Anterior cingulate cortex (tissue), 58 donors: ENCODE results near the gene ATXN7L1.

Source experiments
- DNase-seq, 58 donors: peaks; one replicate each; lab custom pipeline; 2025; lab: John Stamatoyannopoulos, UW

Gene ATXN7L1

DNA sequence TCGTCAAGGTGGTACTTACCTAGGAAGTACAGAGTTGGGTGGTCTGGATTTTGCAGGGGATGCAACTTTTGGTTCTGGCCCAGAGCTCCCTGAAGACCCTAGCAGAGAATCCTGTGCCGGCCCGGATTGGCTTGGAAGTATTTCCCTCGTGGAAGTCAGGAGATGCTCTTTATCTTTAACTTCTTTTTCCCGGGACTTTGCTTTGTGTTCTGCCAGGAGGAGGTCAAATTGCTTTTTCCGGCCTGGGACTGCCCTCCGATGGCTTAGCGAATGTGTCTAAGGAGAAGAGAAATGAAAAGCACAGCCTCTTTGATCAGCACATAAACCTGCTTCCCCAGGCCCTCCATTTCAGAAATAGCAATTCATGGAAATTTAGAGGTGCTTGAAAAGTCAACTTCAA is 238.1 kb downstream of the ATXN7L1 start:
- DNase-seq: no peak

DNA sequence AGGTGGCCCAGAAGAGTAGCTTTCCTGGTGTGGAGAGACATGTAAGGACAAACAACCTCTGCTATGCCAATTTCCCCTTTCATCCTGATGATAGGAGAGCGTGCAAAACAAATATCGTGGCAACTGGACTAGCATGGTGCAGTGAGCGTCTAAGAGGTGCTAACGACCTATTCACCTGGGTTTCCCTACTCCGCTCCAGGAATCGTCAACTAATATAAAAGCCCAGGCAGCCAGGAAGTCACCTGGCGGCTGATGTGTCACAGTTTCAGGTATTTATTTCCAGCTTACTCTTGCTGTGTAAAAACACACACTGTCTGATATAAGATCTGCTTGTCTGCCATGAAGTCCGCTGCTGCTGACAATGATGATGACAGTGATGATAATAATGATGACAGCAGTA is 238.6 kb downstream of the ATXN7L1 start:
- no peak for DNase-seq

DNA sequence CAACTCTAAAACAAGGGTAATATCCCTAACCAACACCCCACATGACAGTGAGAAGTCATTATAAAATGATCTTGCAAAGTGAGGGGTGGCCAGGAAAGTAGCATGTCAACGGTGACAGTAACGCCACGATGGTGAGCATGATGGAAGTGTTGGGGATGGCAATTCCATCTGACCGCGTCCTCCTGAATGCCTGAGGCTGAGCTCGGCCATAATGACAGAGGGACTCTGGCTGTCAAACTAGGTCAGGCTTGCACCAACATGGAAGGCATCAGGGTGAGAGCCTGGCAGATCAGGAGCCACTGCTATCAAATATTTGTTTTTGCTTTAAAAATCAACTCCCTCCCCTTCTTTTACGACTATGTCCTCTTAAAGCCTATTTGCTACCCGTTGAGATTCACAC is 239.4 kb downstream of the ATXN7L1 start:
- DNase-seq: no peak

DNA sequence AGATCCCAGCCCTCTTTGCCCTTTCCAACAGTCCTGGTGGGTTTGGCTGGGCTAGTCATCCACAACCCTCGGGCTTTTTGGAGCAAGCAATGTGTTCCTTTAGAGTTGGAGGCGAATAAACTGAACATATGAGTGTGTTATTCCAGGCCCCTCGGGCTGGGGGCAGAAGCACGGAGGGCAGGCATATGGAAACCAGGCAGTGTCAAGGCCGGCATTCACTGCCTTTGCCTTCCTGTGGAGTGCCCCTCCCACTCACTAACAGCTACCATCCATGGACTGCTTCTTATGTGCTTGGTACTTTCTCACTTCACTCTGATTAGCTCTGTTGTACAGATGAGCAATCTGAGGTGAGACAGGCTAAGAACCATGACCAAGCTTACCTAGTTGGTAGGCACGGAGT is 241.2 kb downstream of the ATXN7L1 start:
- DNase-seq: peak in 7 of 58 donors; percentile 13 to 38 (median 29)

DNA sequence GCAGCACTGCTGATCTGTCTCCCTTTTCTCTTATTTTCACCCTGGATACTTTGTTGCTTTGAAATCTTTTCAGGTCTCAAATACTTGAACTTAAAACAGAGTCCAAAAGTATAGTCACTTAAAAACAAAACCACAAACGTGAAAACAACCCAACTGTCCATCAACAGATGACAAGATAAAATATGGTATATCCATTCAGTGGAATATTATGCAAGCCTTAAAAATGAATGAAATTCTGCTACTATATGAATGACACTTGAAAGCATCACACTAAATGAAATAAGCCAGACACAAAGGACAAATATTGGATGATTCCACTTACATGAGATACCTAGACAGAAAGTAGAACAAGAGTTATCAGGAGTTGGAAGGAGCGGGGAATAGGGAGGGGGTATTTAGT is 250.4 kb downstream of the ATXN7L1 start:
- no peak for DNase-seq

DNA sequence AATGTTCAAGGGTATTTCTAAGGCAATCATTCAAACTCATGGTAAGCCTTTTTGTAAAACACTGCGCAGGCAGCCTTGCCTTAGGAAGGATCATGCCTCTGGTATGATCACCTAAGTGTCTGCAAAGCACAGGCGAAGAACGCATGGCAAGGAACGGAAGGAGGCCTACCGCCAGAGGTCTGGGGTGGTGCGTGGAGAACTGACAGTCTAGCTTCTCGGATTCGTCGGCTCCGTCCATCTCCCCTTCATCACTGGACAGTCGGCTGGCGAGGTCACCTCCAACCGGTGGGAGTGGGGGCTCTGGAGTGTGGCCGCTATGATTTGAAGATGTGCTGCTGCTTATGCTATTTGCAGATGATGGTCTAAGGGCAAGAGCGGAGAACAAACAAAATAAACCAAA is 252.5 kb downstream of the ATXN7L1 start:
- DNase-seq: no peak

DNA sequence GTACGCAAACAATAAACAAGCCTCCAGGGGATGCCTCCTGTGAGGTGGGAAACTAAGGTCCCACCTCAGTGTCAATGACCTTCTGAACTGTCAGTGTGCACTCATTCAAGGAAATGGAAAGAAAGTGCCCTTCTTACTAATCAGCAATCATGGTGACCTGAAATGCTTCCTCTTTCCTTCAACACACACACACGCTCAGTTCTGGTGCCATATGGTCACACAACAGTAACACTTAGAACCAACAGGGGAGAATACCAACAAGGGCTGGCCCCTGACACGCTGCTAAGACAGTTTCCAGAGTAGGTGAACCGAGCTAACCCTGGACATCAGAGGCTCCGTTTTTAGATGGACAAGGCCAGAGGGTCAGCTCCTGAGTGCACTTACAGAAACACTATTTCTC is 253.0 kb downstream of the ATXN7L1 start:
- DNase-seq: no peak

DNA sequence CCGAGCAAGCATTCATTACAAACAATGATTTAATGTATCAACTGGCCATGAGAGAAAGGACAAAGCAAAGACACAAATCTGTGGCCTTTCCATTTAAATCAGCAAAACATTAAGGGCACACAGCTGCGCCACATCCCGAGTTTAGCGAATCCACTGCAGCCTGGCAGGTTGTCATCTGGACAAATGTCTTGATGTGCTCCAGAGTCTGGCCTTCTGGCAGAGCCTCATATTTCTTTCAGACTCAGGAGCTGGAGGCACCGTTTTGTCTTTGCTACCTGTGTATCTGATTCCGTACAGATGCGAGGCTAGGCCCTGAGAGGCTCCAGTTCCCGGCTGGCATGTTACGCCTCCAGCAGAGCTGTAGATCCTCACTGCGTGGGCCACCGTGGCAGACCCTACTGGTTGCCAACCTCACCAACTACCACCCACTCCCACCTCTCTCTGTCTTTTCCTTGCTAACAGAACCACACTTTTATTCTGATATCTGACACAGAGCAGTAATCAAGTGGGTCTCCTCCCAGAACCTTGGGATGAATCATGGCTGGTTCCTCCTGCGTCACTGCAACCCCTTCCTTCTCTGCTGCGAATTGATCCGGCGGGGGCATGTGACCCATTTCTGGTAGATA is 254.2 kb downstream of the ATXN7L1 start:
- DNase-seq: peak in 14 of 58 donors; percentile 7 to 44 (median 19)

DNA sequence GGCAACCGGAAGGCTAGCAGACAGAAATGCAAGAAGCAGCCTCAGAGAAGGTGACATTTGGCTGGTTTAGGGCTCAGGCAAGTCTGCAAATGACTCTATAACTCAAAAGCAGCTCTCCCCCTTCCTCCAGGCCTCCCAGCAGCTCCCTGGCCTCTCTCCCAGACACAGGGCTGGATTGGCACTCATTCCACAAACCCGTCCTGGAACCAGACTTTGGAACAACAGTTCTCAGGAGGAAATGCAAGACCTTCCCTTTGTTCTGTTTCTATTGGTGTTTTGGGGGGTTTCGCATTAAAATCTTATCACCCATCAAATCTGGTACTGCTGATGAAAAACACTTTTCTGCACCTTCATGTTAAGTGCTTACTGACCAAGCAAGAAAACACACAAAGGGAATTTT is 254.8 kb downstream of the ATXN7L1 start:
- DNase-seq: peak in 49 of 58 donors; percentile 16 to 79 (median 38)

DNA sequence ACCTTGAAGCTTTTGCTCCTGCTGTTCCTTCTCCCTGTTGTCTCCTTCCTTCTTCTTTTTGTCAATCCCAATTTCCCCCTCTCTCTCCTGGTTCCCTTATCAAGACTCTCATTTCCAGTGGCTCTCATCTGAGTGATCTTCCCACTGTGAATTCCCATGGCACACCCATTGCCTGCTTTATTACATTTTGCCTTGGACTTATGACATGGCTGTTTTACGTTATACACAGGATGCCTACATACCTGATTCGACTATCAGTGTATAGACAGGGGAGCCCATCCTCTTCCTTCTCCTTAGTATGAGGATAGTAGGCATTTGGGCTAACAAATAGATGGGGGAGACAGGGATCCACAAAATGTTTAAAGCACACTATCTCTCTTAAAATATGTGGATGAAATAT is 255.2 kb downstream of the ATXN7L1 start:
- DNase-seq: no peak

DNA sequence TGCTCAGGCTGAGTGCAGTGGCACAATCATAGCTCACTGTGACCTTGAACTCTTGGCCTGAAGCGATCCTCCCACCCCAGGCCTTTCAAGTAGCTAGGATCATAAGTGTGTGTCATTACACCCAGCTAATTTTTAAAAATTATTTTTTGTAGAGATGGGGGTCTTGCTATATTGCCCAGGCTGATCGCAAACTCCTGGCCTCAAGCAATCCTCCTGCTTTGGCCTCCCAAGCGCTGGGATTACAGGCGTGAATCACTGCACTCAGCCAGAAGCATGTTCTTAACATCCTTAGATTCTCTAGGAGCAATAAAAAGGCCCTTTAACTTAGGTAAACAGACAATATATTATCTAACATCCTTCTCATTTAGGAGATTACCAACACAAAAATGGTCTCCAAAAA is 256.8 kb downstream of the ATXN7L1 start:
- no peak for DNase-seq

DNA sequence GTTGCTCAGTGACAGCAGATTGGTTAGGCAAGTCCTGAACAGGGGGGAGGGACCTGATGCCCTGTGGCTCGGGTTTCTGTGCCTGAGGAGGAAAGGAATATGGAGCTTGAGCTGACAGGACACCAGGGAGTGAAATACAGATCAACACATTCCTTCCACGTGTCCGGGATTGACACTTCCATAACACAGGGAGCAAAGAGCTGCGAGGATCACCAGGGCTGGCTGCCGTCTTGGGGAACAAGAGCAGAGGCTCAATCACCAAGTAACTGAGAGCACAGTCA is 258.4 kb downstream of the ATXN7L1 start:
- no peak for DNase-seq

DNA sequence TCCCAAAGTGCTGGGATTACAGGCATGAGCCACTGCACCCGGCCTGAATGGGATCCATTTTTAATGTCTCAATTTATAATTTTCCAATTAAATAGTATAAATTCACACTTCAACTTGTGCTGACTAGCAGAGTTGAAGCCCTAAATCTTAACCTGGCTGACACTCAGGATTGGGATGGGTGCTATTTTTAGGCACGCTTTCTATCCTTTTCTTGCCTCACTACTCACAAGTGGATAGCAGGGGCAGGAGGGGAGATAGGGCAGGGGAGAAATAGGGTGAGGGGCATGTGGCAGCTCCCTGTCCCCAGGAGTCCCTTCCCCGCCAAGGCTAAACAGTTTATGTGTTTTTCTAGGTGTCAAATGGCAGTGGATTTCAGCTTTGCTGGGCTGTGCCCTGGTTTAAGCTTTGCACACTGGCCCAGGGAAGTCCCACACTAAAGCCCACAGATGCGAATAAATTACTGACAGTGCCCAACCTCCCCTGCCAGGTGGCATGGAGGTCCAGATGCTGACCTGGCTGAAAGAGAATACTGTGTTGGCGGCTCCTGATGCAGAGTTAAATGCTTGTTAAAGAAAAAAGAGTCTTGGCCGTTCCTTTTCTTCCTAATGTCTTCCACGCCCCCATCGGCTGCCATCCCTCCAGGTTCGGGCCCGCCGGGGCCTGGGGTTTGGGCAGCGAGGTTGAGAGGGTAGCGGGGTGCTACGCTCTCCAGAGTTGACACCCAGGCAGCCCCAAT is 259.0 kb downstream of the ATXN7L1 start:
- no peak for DNase-seq

DNA sequence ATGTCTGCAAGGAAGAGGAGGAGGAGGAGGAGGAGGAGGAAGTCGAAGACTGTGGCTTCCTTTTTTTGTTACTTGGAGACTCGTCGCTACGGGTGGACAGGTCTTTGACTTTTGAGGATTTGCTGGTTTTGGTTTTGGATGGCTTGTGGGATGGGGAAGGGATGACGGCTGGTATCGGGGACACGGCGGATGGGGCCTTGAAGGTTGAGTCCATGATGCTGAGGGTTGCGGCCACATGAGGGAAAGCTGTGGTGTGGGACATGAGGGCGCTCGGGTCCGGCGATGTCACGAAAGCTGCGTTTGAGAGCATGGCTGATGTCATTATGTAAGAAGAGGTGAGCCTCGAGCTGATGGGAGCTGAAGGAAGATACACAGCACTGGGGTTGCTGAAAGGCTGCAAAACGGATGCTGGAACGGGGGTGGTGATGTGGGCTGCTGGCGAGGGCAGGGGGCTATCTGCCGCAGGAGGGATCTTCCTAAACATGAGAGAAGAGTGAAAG is 262.0 kb downstream of the ATXN7L1 start:
- no peak for DNase-seq

DNA sequence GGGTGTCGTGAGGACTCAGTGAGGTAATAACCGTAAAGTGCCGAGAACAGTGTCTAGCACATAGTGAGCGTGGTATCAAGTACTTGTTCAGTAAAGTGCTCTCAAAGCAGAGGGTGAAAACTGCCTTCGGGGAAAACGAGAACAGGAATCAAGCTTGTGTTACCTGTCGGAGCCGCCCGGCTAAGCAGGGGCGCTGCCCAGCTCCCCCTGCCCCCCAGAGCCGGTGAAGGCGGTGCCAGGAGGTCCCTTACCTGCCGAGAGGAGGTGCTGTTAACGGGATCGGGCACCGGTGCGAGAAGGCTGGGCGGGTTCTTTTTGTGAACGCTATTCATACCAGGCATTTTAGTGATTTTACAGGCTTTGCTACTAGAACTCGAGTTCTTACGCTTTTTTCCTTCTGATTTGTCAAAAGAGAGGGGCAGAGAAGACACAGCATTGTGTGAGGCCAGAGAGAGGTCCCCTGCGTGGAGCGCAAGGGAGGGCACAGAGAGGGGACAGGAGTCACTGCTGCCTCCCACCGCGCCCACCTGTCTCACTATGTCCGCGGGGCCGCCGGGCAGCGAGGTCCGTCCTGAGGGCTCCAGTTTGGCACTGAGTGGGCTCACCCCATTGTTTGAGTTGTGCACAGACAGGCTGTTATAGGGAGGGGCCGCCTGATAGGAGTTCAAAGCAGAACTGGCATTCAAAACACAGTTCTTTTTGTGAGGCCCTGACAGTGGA is 262.6 kb downstream of the ATXN7L1 start:
- DNase-seq: no peak

DNA sequence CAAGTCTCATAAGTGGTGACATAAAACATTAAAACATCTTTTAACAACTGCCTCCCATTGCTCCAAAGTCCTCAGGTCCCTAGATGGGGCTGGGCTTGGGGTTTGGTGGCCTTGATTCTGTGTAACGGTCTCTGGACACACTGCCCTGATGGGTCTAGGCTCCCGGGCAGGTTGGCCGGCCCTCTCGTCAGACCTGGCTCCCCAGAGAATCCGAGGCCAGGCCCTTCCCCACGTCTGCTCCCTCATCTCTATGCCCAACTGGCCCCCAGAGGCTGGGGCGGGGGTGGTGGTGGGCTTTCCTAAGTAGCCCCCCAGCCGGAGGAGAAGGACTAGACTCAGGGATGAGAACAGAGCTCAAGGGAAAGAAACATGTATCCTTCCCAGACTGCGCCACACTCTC is 263.6 kb downstream of the ATXN7L1 start:
- no peak for DNase-seq

DNA sequence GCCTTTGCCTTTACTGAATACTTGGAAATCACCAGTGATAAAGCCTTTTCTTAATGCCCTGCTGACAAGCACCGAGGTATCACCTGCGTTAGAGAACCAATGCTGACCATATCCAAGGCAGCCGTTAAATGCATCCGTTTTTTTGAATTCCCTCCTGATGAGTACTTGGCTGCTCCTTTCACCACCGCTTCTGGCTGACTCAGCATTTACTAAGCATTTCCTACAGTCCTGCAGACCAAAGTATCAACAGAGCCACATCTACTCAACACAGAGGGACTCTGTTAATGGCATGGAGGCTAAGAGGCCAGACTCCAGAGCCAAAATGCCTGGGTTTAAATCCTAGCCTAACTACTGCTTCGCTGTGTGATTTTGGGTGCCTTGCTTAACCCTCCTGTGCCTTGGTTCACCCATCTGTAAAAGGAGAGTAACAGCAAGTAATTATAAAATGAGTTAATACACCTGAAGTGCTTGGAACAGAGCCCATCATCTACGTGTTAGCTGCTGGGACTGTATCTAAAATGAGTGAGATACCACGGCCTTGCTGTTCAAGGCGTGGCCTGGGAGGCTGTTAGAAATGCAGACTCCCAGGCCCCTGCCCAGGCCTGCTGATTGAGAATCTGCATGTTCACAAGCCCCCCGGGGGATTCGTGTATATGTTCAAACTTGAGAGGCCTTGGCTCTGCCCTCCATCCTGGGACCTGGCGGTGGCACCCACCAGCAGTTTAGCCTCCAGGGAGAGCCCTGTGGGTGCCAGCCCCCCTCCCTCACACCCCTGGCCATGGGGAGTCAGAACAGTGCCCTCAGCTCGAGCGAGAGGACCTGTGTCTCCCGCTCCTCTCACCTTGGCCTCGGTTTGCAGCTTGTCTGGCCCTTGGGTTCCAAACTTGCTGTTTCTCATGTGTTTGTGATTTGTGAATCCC is 264.3 kb downstream of the ATXN7L1 start:
- DNase-seq: no peak

DNA sequence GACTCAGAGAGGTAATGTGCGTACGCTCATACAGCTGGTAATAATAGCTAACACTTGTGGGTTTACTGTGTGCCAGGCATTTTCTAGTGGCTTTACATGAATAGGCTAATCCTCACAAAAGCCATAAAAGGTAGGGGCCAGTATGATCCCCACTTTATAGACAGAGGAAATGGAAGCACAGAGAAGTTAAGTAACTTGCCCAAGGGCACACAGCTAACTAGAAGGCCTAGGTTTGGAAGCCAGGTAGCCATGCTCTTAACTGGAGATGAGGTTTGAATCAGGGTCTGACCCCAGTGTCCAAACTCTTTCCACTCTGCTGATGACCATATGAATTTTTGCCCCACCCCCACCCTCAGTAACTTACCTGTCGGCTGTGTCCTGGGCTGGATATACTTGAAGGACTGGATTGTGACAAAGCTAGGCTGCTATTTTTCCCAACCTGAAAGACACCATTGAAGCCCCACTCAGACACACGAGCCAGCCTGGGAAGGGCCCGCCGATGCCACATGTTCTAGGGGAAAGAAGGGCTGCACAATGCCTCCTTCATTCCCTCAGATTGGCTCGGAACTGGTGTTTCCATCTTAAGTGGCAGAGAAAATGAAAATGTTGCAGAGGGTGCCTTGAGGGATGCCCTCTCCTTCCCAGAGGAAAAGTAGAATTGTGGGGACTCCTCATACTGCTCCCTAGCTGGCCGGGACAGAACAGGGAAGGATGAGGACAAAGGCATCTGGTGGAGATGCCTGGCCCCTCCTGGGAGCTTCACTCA is 266.1 kb downstream of the ATXN7L1 start:
- DNase-seq: peak in 4 of 58 donors; percentile 2 to 26 (median 14)

DNA sequence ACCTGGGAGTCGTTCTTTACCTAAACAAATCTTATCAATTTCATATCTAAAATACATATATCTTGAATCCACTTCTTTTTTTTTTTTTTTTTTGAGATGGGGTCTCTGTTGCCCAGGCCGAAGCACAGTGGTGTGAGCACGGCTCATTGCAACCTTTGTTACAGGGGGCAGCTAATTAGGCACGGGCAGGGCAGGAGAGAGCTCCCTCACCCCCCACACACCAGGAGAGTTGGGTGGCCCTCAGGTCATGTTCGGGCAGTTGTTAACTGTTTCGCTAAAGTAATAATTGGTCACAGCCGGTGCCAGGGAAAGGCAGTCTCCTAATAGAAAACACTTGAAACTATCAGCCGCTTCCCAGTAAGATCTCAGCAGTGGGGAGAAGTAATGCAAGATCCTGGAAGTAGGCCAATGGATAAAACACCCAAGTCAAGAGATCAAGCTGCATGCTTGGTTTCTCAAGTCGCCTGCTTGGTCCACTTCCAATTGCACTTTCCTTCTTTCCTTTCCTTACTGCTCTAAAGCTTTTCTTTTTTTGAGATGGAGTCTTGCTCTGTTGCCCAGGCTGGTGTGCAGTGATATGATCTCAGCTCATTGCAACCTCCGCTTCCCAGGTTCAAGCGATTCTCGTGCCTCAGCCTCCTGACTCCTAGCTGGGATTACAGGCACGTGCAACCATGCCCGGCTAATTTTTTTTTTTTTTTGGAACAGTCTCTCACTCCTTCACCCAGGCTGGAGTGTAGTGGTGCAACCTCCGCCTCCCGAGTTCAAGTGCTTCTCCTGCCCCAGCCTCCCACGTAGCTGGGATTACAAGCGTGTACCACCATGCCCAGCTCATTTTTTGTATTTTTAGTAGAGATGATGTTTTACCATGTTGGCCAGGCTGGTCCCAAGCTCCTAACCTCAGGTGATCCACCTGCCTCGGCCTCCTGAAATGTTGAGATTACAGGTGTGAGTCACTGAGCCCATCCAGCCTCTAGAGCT is 273.8 kb downstream of the ATXN7L1 start:
- no peak for DNase-seq
